Colonic mucosa (tissue), 4 donors: ENCODE data around the gene CPE. TPM values are rescaled to one million over a fixed set of nuclear protein-coding genes. Genes with fewer than 3 reads are reported as not detected.

Experiments
- DNase-seq: peaks from one replicate; pipeline ENCODE4 v3.0.0-alpha.2; 2020
- H3K27ac ChIP-seq: fragments of 200-600 bp; one replicate; pipeline ENCODE4 v1.8.0; 2021
- H3K27me3 ChIP-seq: fragments of 200-600 bp; one replicate; pipeline ENCODE4 v1.8.0; 2021
- H3K36me3 ChIP-seq: fragments of 200-600 bp; one replicate; pipeline ENCODE4 v1.8.0; 2021
- H3K4me1 ChIP-seq: fragments of 200-600 bp; one replicate; pipeline ENCODE4 v1.8.0; 2021; ENCODE audit warnings: mild to moderate bottlenecking
- H3K4me3 ChIP-seq: fragments of 200-600 bp; one replicate; pipeline ENCODE4 v1.8.0; 2021
- H3K9ac ChIP-seq, 2 donors: one replicate each; pipeline ENCODE4 v1.7.0; 2013; ENCODE audit warnings: control low read depth in 2 of 2, low read depth in 2 of 2, low read length in 2 of 2
- H3K9me3 ChIP-seq: fragments of 200-600 bp; one replicate; pipeline ENCODE4 v1.8.0; 2021
- intact Hi-C: fragments of 100-400 bp; cut with DNase I; formaldehyde crosslinking; loops from one replicate; pipeline ENCODE4 v1.14.1; 2022
- total RNA-seq, 2 donors: library from RNA; stranded (reverse); fragmentation: NEBNext Ultra II Directional in 1 of 2; extraction: Animal tissue kit (Norgen Biotek cat#: 25700) in 1 of 2; gene quantifications; one replicate each; pipeline ENCODE4 v1.2.1, GENCODE V29; 2021
- TF ChIP-seq, protein P1 (sequence below): fragments of 200-600 bp; IDR thresholded peaks from one replicate; pipeline ENCODE4 v1.8.0; 2022; ENCODE audit warnings: antibody characterized with exemption, mild to moderate bottlenecking
- donor health status: healthy.
- donor health status: DM: no; HTN: no; CAD: no.
- donor health status: DM: no; HTN: no; CAD: no.

Gene CPE
- total RNA-seq, 2 donors from 2014 or later = 13.8 to 49.6 TPM

DNA sequence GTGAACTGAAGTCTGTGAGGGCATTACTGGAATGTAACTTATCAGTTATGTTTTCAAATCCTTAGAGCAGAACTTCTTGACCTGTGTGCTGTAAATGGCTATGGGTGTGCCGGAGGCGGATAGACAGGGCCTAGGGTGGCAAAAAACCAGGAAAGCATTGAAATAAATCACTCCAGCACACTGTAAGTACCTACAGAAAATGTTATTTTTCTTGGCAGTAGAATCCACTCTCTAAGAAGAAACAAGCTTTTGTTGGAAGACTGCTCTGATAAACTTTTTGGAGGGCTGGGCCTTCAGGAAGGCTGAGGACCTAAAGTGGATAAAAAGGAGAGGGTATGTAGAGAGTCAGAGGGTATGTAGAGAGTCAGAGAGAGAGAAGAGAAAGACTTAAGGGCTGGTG lies 14.9 kb downstream of the CPE start:
- TF ChIP-seq, protein P1, sequence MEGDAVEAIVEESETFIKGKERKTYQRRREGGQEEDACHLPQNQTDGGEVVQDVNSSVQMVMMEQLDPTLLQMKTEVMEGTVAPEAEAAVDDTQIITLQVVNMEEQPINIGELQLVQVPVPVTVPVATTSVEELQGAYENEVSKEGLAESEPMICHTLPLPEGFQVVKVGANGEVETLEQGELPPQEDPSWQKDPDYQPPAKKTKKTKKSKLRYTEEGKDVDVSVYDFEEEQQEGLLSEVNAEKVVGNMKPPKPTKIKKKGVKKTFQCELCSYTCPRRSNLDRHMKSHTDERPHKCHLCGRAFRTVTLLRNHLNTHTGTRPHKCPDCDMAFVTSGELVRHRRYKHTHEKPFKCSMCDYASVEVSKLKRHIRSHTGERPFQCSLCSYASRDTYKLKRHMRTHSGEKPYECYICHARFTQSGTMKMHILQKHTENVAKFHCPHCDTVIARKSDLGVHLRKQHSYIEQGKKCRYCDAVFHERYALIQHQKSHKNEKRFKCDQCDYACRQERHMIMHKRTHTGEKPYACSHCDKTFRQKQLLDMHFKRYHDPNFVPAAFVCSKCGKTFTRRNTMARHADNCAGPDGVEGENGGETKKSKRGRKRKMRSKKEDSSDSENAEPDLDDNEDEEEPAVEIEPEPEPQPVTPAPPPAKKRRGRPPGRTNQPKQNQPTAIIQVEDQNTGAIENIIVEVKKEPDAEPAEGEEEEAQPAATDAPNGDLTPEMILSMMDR = no peak
- no peak for DNase-seq
- Histone ChIP-seq H3K9ac (no peak overlapping the region), H3K36me3 (no peaks in the 10 kb centered on the region), H3K27me3 (no peaks in the 10 kb centered on the region), H3K27ac (no peak overlapping the region), H3K4me1 (no peaks in the 10 kb centered on the region), H3K4me3 (no peak overlapping the region), H3K9me3 (no peaks in the 10 kb centered on the region)
- intact Hi-C loops = no loop called here

DNA sequence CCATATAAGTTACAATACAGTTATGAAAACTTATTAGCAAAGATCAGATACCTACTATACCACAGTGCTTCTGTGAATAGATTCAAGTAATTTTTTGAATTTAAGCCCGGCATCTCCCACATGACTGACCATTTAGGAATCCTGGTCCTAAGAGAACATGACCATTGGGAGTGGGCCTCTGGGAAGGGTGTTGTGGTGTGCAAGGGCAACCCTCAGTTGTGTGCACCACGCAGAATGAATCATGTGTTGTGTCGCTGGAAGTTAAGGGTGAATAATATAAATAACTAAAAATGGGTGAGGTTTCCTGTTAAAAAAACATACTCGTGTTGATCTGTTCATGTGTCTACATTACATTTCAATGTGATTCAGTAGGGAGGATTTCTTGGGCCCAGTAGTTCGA lies 15.5 kb downstream of the CPE start:
- TF ChIP-seq, protein P1 = no peak
- intact Hi-C loops = no loop called here
- H3K27me3 ChIP-seq = no peaks in the 10 kb centered on the region

DNA sequence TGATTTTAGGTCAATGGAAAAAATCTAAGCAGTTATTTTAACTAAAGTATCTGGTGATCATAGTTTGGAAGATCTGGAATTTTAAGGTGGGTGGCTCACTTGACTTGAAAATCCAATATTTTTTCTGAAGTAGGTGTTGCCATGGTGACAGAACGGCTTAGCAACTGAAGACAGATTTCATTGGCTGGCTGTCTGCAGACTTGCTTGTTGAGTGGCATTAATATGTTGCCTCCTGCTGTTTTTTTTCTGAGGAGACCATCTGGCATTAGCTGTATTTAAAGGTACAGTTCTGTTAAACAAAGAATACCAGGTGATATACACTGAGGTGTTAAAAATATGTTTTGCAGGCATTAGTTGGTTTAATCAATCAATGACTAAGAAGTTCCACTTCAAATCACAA lies 19.8 kb downstream of the CPE start:
- Histone ChIP-seq H3K27me3 (no peaks in the 10 kb centered on the region), H3K4me1 (no peaks in the 10 kb centered on the region), H3K36me3 (no peaks in the 10 kb centered on the region), H3K4me3 (no peak overlapping the region), H3K9me3 (no peaks in the 10 kb centered on the region), H3K27ac (no peak overlapping the region), H3K9ac (no peak overlapping the region)
- TF ChIP-seq, protein P1 = no peak
- intact Hi-C loops = no loop called here
- no peak for DNase-seq

More for the DNA sequence above, 15.5 kb downstream of the CPE start:
- no peaks in the 10 kb centered on the region for H3K9me3 ChIP-seq
- H3K36me3 ChIP-seq = no peaks in the 10 kb centered on the region
- no peak overlapping the region for H3K4me3 ChIP-seq
- H3K4me1 ChIP-seq = no peaks in the 10 kb centered on the region
- no peak overlapping the region for H3K9ac ChIP-seq
- no peak for DNase-seq
- no peak overlapping the region for H3K27ac ChIP-seq

GRCh38 chr4:165402375-165402774 lies 23.6 kb downstream of the CPE start:
- DNase-seq = no peak
- TF ChIP-seq, protein P1 = no peak
- no peaks in the 10 kb centered on the region for H3K36me3 ChIP-seq
- no peaks in the 10 kb centered on the region for H3K4me1 ChIP-seq
- H3K9ac ChIP-seq = no peak overlapping the region
- intact Hi-C loops = no loop called here
- no peak overlapping the region for H3K27ac ChIP-seq
- no peaks in the 10 kb centered on the region for H3K27me3 ChIP-seq
- H3K4me3 ChIP-seq = no peak overlapping the region
- H3K9me3 ChIP-seq = no peaks in the 10 kb centered on the region

DNA sequence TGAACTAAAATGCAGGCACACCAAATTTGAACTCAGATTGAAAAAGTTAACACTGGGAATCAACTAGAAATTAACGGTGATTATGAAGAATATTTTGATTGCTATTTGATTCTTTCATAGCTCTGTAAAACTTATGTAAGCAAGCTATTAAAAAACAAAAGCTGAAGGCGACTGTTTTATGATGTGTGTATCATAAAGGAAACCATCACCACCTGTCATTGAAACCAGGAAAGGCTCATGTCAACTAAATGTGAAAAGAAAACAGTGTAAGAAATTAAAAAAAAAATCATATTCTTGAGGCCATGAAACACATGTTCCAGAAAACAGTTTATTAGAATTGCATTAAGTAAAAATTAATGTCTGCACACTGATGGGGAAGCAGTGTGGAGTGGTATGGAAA lies 24.2 kb downstream of the CPE start:
- Histone ChIP-seq H3K4me1 (no peaks in the 10 kb centered on the region), H3K36me3 (no peaks in the 10 kb centered on the region), H3K27ac (no peak overlapping the region), H3K9ac (no peak overlapping the region), H3K4me3 (no peak overlapping the region), H3K9me3 (no peaks in the 10 kb centered on the region), H3K27me3 (no peaks in the 10 kb centered on the region)
- DNase-seq = no peak
- TF ChIP-seq, protein P1 = no peak
- intact Hi-C loops = no loop called here

- H3K36me3 ChIP-seq = no peaks in the 10 kb centered on the region
- no peaks in the 10 kb centered on the region for H3K9me3 ChIP-seq
- no peak overlapping the region for H3K27ac ChIP-seq
- intact Hi-C loops = no loop called here
- H3K27me3 ChIP-seq = no peaks in the 10 kb centered on the region
- no peaks in the 10 kb centered on the region for H3K4me1 ChIP-seq
- H3K4me3 ChIP-seq = no peak overlapping the region
- TF ChIP-seq, protein P1 = no peak
- no peak overlapping the region for H3K9ac ChIP-seq
- no peak for DNase-seq
Observed at GRCh38 chr4:165403637-165404036, 24.8 kb downstream of the CPE start.
